Right renal cortex interstitium (tissue), 3 donors: Measurements from ENCODE around the gene PGAP6. TPM values are rescaled to one million over a fixed set of nuclear protein-coding genes. Genes with fewer than 3 reads are reported as not detected.
"Not testable (repeated sequence)": the region's sequence is repeated elsewhere in the genome, so short reads cannot be mapped to it uniquely, and the experiment has no call there.

Experiments
- DNase-seq, 3 donors: peaks; one replicate each; pipeline ENCODE4 v3.0.0-alpha.2; 2013; ENCODE audit warnings: low read depth in 3 of 3, low spot score in 2 of 3
- polyA plus RNA-seq, 3 donors: library from polyadenylated mRNA; unstranded; fragments of 120-200 nt; gene quantifications; one replicate each; pipeline ENCODE4 v1.2.1, GENCODE V29; 2013; ENCODE audit not compliant: insufficient read length in 3 of 3

The PGAP6 gene
- polyA plus RNA-seq, 3 donors, result 53.9 to 75.4 (median 66.1) TPM

DNA sequence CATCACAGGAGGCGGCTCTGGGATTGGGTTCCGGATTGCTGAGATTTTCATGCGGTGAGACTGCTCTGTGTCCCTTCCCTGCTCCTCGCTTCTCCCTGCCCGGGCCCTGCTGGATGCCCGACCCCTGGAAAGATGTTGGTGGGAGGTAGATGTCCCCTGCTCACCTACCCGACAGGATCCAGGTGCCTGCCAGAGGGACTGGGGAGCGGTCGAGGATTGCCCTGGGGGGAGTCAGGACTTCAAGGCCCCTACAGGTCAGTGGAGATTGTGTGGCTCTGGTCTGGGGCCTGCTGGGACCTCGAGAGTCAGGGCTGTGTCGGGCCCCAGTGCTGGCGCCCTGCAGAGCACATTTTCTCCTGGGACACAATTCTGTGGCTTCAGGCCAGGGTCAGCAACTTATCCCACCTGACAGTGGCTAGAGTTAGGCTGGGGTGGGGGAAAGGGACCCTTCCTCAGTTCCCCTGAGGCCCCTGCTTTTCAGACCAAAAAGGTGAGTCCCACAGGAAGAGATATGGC is 23.3 kb upstream of the PGAP6 start:
- no peak for DNase-seq

DNA sequence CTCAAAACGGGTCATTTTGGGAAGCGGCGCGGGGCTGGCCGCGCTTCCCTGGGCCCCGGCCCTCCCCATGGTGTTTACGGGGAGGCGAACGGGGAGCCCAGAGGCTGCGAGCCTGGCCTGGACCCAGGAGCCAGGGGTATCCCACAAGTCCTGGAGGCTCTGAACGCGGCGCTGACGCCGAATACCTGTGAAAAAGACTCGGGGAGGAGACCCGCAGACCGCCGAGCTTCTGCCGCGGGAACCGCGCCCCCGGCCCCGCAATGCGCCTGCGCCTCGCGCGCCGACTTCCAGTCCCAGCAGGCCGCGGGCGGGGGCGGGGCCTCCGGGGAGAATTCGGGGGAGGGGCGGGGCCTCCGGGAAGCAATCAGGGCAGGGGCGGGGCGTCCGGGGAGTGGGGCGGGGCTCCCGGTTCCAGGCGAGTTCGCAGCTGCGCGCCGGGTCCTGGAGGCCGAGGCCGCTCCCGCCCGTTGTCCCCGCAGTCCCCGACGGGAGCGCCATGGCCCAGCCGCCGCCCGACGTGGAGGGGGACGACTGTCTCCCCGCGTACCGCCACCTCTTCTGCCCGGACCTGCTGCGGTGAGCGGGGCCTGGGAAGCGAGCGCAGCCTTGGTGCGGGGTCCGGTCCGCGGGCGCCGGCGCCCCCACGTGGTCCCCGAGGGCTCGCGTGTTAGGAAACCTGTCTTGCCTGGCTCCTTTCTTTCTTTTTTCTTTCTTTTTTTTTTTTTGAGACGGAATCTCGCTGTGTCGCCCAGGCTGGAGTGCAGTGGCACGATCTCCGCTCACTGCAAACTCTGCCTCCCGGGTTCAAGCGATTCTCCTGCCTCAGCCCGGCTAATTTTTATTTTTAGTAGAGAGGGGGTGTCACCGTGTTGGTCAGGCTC is 19.9 kb upstream of the PGAP6 start, which contains the start of gene DECR2:
Gene DECR2 (plus strand): TSS at position 418 of the 881 bp plus-strand sequence. CDS start 79 bp downstream, at position 497.
- DNase-seq, result peak in 2 of 3 donors; percentile 84 to 87

DNA sequence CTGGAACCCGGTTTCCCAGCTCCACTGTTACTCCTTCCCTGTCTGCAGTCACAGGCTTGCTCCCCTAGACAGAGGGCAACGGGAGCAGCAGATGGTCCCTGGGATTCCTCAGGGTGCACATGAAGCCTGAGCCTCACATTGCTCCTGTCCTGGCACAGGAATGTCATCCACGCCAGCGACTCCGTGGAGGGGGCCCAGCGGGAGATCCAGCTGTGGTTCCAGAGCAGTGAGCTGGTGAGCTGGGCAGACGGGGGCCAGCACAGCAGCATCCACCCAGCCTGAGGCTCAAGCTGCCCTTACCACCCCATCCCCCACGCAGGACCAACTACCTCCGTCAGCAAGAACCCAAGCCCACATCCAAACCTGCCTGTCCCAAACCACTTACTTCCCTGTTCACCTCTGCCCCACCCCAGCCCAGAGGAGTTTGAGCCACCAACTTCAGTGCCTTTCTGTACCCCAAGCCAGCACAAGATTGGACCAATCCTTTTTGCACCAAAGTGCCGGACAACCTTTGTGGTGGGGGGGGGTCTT is 18.3 kb upstream of the PGAP6 start:
- DNase-seq, result no peak

DNA sequence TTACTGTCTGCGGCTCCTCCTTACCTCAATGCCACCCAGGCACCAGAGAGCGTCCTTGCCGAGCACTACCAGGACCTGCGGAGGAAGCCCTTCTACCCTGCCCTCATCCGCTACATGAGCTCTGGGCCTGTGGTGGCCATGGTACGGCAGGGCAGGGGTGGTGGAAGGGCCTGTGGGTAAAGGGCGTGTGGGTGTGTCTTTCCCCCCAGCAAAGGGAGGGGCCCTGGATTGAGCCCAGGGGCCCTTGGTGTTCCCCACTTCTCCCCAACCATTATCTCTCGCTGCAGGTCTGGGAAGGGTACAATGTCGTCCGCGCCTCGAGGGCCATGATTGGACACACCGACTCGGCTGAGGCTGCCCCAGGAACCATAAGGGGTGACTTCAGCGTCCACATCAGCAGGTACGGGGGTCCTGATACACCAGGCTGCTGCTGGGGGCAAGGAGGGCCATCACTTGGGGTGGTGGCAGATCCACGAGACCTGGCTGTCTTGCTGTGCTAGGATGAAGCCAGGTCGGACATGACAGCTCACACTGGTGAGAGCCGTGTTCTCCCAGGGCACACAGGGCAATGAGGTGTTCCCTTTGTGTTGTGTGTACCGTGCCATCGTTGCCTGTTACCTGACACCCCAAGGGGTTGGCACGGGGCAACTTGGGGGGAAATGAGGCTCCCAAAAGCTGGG is 17.7 kb upstream of the PGAP6 start:
- no peak for DNase-seq

DNA sequence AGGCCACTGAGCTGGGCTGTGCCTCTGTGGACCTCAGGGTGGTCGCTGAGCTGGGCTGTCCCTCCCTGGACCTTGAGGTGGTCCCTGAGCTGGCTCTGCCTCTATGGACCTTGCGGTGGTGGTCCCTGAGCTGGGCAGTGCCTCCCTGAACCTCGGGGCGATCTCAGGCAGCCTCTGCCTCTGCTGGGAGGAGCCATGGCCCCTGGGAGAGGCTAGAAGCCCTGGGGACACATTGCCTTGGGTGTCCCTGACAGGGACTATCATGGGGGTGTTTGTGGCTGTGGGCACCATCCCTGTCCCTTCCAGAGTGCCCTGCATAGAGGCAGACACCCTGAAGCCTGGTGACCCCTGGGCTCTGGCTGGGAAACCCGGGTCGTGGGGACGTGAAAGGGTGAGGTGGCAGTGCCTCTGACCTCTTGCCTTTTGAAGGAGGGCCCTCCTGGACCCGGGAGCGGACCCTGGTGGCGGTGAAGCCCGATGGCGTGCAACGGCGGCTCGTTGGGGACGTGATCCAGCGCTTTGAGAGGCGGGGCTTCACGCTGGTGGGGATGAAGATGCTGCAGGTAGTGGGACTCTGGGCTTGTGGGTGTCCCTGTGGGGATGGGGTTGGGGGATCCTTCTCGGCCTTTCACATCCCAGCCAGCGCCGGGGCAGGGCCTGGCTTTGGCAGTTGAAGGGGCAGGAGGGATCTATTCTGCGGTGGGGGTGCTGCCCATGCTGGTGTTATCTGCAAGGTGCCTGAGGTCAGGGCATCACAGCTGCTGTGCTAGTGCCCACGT is 17.0 kb upstream of the PGAP6 start:
- no peak for DNase-seq

DNA sequence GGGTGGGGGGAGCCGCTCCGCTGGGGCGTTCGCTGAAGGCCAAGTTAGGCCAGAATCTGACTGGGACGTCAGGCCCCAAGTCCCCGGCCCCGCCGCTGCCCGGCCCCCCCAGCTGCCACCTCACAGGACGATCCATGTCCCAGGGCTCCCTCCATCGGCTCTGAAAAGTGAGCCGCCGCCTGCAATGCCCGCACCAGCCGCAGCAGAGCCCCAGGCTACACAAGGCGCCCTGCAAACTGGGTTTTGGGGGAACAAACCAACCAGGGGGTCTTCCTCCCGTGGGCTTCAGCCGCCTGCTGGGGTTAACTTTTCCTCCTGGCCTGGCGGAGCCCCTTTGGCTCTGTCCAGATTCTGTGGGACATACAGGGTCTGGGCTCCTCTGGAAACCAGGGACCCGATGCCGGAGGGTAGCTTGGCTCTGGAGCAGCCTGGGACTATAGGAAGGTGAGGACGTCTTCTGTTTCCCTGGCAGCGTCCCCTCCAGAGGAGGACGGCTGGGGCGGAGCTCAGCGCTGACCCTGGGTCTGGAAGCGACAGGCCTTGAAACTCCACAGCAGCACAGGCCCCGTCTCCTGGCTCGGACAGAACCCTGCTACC is 16.1 kb upstream of the PGAP6 start:
- DNase-seq, result no peak

DNA sequence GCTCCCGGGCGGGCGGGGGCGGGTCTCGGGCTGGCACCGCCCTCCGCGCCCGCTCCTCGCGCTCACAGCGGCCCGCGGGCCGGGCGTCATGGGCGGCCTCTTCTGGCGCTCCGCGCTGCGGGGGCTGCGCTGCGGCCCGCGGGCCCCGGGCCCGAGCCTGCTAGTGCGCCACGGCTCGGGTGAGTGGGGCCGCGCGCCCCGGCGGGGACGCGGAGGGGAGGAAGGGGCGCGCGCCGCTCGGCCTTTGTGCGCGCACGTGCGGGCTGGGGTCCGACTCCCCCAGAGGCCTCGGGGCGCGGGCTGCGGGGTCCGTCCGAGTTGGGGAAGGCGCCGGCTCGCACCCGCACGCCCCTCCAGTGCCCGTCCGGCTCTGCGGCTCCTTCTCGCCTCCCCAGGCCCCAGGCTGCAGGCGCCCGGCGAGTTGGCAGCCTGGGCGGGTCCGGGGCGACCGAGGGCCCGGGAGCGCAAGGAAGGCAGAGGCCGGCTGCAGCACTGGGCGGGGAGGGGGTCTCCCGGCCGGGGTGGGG is 15.4 kb upstream of the PGAP6 start, which contains the start of gene NME4:
Gene NME4 (plus strand): TSS at position 65 of the 527 bp plus-strand sequence. CDS start 24 bp downstream, at position 89.
- no peak for DNase-seq

DNA sequence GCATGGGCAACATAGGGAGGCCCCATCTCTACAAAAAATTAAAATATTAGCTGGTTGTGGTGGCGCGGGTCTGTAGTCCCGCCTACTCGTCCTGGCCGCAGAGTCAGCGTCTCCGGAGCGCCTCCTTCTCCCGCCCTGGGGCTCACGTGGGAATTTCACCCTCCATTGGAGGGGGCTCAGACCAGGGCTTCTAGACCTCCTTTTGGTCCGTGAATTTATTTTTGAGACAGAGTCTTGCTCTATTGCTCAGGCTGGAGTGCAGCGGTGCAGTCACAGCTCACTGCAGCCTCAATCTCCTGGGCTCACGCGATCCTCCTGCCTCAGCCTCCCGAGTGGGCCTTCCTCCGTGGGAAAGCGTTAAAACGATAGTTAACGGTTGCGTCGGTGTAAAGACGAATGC is 14.8 kb upstream of the PGAP6 start:
- DNase-seq, result no peak

DNA sequence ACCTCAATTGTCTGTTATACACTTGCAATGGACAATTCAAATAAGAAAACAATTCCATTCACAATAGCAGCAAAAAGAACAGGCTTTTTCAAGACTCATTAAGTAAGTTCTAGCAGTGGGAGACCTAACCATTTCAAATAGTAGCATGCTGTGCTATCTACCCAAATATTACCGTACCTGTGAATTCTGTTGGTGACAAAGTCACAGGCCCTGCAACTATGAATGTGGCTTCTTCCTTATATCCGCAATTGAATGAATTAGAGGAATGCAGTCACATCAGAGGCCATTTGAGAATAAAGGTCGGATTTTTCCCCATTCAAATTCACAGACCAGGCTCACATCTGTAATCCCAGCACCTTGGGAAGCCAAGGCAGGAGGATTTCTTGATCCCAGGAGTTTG is 14.4 kb upstream of the PGAP6 start:
- DNase-seq, result no peak

DNA sequence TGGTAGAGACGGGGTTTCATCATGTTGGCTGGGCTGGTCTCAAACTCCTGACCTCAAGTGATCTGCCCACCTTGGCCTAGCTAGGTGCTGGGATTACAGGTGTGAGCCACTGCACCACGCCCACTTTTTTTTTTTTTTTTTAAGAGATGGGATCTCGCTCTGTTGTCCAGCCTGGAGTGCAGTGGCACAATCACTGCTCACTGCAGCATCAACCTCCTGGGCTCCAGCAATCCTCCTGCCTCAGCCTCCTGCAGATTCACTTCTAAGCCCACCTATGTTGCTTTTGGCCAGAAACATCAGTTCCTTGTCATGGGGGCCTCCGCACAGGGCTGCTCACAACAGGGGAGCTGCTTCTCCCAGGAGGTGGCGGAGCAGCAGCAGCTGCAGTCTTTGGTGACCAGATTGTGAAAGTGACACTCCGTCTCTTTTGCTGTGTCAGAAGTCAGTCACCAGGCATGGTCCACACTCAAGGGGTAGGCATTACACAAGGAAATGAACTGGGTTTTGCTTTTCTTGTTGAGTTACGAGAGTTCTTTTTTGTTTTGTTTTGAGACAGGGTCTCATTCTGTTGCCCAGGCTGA is 10.8 kb upstream of the PGAP6 start:
- no peak for DNase-seq

DNA sequence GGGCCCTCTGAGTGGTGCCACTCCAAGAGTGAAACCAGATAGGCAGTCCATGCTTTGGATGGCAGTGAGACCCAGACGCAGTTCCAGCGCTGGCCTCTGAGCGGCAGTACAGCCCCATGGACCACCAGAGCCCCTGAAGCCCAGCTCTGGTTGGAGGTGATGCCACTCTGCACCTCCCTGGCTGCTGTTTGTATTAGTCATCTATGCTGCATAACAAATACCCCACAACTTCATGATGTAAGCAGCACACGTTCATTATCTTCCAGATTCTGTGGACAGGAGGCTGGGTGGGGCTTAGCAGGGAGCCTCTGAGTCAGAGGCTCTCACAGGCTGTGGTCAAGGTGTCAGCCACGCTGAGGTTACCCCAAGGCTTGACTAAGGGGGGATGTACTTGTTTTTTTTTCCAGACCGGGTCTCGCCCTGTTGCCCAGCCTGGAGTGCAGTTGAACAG is 10.1 kb upstream of the PGAP6 start:
- no peak for DNase-seq

DNA sequence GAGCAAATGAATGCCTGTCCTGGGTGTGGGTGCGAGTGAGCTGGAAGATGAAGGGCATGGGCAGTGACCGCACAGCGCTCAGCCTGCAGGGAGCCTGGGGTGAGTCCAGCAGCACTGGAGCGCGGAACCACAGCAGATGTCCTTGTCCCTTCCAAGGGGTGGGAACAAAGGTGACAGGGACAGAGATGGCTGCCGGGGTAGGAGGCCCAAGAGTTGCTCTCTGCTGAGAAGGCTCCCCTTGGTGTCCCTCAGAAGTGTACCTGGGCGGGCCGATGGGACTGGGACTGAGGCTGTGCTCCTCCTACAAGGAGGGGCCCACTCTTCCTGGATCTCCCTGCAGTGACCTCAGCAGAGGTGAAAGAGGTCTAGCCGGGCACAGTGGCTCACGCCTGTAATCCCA is 7.6 kb upstream of the PGAP6 start:
- DNase-seq, result no peak

DNA sequence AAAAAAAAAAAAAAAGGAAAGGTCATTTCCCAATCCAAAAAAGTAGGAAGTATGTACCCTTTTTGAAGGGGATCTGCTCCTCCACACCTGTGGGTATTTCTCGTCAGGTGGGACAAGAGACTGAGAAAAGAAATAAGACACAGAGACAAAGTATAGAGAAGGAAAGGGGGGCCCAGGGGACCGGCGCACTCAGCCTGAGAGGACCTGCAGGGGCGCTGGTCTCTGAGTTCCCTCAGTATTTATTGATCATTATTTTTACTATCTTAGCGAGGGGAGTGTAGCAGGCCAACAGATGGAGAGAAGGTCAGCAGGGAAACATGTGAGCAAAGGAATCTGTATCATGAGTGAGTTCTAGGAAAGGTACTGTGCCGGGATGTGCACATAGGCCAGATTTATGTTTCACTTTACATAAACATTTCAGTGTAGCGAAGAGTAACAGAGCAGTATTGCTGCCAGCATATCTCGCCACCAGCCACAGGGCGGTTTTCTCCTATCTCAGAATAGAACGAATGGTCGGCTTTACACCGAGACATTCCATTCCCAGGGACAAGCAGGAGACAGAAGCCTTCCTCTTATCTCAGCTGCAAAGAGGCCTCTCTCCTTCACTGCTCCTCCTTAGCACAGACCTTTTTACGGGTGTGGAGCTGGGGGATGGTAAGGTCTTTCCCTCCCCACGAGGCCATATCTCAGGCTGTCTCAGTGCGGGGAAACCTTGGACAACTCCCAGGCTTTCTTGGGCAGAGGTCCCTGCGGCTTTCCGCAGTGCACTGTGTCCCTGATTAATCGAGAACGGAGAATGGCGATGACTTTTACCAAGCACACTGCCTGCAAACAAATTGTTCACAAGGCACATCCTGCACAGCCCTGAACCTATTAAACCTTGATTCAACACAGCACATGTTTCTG is 6.2 kb upstream of the PGAP6 start:
- DNase-seq, result not testable (repeated sequence)

DNA sequence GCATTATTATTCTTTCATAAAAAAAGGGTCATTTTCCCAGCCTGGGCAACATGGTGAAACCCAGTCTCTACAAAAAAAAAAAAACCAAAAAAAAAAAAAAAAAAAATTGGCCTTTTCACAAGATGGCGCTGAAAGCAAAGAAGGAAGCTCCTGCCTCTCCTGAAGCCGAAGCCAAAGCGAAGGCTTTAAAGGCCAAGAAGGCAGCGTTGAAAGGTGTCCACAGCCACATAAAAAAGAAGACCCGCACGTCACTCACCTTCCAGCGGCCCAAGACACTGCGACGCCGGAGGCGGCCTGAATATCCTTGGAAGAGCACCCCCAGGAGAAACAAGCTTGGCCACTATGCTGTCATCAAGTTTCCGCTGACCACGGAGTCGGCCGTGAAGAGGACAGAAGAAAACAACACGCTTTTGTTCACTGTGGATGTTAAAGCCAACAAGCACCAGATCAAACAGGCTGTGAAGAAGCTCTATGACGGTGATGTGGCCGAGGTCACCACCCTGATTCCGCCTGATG is 4.9 kb upstream of the PGAP6 start:
- no peak for DNase-seq

DNA sequence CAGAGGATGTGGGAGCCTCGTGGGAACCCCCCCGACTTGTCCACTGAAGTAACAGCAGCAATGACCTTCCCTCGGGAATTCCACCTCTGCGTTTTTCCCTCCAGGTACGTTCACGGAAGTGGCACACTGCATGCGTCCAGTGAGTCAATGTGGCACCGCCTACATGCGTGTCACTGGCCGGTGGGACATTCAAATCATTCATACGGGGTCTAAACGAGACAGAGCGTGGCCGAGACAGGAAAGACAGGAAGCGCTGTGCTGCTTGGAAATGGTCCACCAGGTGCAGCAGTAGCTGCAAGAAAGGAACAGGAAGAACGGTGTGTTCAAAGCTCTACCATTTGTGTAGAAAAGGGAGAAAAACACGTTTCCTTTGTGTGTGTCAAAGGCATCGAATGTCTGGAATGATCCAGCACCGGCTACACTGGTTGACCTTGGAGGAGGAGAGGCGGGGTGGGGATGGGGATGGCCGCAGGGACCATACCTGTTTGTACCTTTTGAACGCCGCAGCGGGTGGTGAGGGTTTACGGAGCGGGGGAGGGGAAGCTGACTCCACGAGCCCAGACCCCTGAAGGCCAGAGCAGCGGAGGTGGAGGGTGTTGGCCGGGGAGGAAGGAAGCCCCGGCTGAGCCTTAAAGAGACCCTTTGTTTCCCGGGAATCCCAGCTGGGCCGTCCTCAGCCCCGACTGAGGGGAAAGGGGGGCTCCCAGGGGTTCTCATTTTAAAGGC is 1.7 kb upstream of the PGAP6 start:
- no peak for DNase-seq

DNA sequence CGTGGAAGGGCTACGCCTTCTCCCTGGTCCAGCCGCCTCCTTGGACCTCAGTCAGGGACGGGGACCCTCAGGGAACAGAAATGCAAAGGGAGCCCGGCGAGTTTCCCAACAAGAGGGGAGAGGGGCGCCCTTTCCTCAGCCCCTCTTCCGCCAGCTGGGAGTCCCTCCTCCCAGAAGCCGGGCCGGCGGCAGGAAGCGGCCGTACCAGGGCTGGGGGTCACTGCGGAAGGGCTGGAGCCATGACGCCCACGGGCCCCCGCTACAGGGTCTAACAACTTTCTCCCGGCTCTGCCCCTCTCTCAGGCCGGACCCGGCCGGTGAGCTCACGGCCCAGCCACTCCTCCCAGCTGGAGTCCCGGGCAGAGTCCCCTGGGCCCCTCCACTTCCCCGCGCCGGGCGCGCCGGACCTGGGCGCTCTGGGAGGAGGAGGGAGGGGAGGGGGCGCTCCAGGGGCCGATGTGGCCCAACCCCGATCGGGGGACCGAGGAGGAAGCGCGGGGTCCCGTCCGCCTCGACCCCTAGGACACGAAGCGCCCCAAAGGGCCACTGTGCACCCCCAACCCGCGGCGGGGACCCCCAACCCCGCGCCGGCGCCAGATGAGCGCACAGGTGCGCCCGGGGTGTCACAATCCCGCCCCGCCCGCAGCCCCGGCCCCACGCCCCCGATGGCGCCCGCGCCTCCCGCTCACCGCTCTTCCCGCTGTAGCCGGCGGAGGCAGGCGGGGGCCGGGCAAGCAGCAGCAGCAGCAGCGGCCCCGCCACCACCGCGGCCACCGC is 578 bp downstream of the PGAP6 start:
- no peak for DNase-seq

DNA sequence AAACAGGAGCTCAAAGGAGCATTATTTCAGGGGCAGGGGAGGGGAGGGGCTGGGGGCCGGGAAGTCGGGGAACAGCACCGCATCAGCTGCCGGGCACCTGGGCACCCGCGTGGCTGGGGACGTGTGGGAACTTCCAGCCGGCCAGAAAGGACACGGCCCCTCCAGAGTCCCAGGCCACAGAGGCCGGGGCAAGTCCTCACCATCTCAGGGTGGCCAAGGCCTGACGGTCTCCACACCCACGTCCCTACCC is 1.1 kb downstream of the PGAP6 start:
- no peak for DNase-seq
